T-helper 1 cell treated with Interleukin-12 subunit alpha and Interleukin-12 subunit beta and Interleukin-4 antibody, amounts not matched to agents 30 ng/mL and 1 ng/mL, for 36 hours (primary cell): ENCODE data around the gene DNM3. TPM values are rescaled to one million over a fixed set of nuclear protein-coding genes. Genes with fewer than 3 reads are reported as not detected.

Experiments used
- intact Hi-C: fragments of 100-400 bp; cut with micrococcal nuclease; formaldehyde crosslinking; loops from one replicate; pipeline ENCODE4 v1.15.1; 2024
- total RNA-seq: library from RNA; stranded (reverse); gene quantifications from 2 replicates; pipeline ENCODE4 v1.2.3, GENCODE V29; 2022

DNM3 gene
- total RNA-seq, 1 donor from 2014 or later = 1.2 TPM

GRCh38 chr1:171817511-171818265 is 23.6 kb upstream of the DNM3 start:
- intact Hi-C loops = loop anchor here (1.0 kb wide), 1 partner anchor 24 kb away; the partner anchor contains the start of gene DNM3

DNA sequence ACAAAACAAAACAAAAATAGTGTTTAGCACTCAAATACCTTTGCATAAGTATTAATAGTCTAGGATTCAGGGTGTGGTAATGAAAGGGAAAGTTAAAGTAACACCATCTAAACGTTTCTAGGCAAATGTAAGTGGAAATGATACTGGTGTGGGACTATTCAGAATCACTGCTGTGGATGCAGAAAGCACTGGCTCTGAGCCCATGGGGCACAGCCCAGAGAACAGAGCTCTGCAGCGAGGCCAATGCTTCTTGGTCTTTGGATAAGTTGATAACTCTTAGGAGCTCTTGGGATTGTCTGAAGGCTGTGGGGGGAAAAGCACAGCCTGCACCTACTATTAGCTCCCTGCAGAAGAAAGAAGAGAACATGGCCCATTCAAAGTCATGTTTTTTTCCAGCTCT is 21.4 kb upstream of the DNM3 start:
- intact Hi-C loops = no loop called here

GRCh38 chr1:171826973-171827372 is 14.3 kb upstream of the DNM3 start:
- intact Hi-C loops = no loop called here

DNA sequence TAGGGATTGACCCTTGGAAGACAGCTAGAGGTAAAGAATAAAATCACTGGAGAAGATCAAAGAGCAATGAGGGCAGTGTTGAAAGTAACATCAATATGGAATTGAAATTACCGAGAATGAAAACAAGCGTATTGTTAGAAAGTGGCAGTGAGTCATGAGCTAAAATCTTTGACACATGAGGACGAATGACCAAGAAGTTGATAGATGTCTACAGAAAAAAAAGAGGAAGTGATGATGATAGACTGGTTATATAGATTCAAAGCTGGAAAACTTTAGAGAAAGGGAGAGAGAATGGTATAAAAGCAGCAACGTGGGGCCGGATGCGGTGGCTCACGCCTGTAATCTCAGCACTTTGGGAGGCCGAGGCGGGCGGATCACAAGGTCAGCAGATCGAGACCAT is 12.5 kb upstream of the DNM3 start:
- intact Hi-C loops = no loop called here

DNA sequence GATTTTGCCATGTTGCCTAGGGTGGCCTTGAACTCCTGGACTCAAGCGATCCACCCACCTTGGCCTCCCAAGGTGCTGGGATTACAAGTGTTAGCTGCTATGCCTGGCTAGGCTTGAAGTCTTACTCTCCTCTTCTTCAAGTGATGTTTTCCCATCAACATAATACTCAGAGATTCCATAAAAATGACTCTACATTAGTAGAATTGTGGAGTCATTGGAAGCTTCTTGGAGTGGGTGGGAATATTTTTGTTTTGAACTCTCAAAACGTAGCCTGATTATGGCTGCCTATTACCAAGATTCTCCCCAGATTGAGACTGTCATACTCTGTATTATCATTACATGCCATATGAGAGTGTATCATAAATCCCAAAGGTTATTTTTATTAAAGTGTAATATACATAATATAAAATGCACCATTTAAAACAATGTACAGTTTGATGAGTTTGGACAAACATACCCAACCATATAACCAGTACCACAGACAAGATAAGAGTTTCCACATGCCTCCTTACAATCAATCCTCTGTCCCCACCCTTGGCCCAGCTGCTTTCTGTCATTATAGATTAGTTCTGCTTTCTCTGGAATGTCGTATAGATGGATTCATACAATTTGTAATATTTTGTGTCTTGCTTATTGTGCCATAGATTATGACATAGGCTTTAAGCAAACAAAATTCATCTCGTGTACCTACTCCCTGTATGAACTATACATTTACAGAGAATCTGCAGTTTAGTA is 8.0 kb upstream of the DNM3 start:
- intact Hi-C loops = no loop called here

DNA sequence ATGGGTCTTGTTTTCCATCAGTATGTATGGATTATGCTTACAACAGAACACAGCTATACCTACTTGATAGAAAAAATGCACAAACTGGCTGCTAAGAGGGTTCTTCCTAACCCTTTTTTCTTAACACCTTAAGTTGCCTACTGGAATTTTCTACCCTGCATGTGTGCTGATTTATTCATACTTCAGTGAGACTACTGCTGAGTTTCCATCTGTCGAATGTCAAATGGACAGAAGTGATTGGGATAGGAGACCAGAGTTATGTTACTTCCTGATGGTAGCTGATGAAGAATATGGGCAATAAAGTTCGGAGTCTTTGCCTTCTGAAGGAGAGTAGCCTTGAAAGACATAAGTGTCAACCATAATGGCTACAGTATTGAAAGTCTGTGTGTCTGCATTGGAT is 6.5 kb upstream of the DNM3 start:
- intact Hi-C loops = no loop called here

GRCh38 chr1:171835891-171836290 is 5.4 kb upstream of the DNM3 start:
- intact Hi-C loops = no loop called here

DNA sequence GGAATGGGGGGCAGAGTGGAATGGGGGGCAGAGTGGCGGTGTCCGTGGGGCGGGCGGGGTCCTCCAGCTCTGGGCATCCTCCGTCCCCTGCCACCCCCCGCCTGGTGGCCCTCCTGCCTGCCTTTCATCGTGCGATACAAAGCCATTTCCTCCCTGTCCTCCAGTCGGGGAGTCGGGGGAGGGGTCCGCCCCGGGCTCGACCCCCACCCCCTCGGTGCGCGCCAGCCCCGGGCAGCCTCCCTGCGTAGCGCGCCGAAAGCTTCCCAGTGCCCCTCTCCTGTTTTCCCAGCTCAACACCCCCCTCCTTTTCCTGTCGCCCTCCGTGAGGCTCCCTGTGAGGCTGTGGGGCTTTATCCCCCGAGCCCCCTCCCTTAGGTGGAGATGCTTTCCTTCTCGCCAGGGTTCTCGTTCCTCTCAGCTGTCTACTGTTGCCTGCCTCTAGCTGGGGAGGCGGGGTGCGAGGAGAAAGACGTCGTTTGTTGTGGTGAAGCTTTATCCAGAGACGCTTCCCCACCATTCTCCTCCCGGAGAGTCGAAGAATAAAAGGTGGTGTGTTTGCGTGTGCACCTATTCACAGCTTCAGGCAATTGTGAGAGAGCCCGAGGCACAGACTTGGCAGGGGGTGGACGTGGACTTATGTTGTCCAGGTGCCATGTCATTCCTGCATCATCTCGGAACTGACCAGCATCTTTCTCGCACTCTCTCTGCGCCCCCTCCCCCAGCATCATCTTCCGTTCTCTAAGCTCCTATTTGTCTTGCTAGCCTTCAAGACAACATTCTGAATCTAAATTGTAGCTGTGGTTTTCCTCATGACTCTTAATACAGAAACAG is 848 bp downstream of the DNM3 start:
- intact Hi-C loops = loop anchor here (1.0 to 5.0 kb wide), 16 partner anchors 25 to 1950 kb away; partner anchors contain the start of genes FMO4, METTL13, PIGC and PRDX6

- intact Hi-C loops = loop anchor here (5.0 kb wide), 4 partner anchors 532 to 1952 kb away; partner anchors contain the start of genes FMO4, PRDX6 and SCYL3
Measured at GRCh38 chr1:171844381-171844780, 3.1 kb downstream of the DNM3 start.

DNA sequence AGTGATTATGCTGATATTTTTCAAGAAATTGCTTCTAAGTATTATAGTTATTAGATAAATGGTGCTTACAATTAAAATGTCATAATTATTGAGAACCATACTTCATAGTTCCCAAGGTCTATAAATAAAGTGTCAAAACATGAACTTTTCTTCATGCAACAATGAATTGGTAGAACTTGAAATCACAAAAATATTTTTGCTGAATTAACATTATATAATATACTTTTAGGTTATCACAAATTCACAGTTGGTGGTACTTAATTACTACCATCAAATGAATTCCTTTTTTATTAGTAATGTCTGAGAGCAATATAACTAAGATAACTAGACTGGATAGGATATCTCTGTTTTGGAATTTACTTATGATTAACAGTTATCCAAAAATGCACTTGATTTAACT is 4.7 kb downstream of the DNM3 start:
- intact Hi-C loops = no loop called here

GRCh38 chr1:171849245-171849898 is 8.1 kb downstream of the DNM3 start:
- intact Hi-C loops = no loop called here

DNA sequence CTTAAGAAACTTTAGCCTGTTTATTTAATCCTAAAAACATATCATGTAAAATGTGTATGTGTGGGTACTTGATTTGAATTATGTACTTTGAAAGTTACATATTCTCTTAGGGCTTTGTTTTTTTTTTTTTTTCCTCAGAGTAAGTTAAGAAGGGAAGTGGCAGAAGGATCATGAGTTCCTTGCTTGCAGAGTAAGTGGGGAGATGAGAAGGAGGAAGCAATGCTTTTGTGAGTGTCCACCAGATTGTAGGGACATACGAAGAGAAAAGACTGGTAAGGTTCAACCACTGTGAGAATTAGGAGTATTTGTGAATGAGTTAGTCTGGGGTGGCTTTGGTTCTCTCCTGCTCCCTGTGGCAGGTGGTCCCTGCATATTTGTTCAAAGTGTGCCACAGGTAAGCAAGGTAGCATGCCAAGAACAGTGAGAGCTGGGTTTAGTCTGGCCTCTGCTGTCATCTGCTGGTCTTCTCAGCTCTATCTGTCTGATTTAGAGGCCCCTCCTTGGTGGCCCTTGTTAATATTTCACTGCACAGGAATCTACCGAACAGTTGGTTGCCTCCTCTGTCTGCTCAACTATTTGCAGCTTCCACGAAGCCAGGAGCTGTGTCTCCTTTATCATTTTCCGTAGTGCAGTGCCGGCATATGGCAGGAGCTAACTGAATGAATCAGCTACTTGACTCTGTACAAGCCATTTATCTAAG is 9.5 kb downstream of the DNM3 start:
- intact Hi-C loops = loop anchor here (5.0 kb wide), 1 partner anchor 194 kb away; no protein-coding TSS in a partner anchor

DNA sequence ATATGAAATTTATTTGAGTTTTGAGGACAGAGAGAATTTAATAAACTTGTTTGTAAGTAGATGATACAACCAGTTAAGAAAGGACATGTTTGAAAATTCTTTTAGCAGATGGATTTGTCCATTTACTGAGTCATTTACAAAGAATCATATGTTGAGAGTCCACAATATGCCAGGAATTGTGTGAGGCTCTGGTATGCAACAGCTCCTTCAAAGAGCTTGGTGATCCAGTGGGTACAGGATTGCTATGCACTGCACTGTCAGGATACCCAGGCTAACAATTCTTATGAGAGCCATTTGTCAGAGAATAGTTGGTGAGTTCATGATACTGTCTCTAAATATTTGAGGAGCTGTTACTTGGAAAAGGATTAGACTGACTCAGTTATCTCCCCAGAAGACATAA is 11.0 kb downstream of the DNM3 start:
- intact Hi-C loops = loop anchor here (5.0 kb wide), 1 partner anchor 195 kb away; no protein-coding TSS in a partner anchor

- intact Hi-C loops = no loop called here
Measured at GRCh38 chr1:171855381-171855780, 14.1 kb downstream of the DNM3 start.

- intact Hi-C loops = no loop called here
Measured at GRCh38 chr1:171858696-171859095, 17.4 kb downstream of the DNM3 start.

- intact Hi-C loops = no loop called here
Measured at GRCh38 chr1:171860696-171861095, 19.4 kb downstream of the DNM3 start.

- intact Hi-C loops = no loop called here
Measured at GRCh38 chr1:171863531-171863930, 22.2 kb downstream of the DNM3 start.

- intact Hi-C loops = no loop called here
Measured at GRCh38 chr1:171864308-171864707, 23.0 kb downstream of the DNM3 start.

DNA sequence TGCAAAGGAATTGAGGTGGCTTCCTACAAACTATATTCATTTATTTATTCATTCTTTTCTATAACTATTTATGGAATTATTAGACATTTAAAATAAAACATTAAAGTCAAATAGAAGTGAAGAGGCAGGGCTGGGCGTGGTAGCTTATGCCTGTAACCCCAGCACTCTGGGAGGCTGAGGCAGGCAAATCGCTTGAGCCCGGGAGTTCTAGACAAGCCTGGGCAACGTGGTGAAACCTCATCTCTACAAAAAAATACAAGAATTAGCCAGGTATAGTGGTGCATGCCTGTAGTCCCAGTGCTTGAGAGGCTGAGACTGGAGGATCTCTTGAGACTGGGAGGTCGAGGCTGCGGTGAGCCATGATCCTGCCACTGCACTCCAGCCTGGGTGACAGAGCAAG is 23.8 kb downstream of the DNM3 start:
- intact Hi-C loops = no loop called here

DNA sequence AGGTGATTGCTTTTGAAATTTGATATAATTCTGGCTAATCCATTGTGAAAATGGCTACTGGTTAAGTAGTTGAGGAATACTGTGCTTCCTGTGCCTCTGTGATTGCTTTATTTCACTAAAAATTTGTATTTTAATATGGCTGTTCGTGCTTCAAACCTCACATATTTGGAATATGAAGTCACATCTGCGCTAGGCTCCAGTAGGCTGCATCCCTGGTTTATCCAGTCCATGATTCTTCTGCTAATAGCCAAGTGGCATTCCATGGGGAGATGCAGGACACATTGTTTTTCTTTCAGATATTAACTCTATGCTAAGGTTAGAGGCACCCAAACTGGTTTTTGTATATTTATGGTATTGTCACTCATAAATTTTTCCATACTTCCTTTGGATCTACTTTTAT is 25.9 kb downstream of the DNM3 start:
- intact Hi-C loops = no loop called here
